Parathyroid adenoma (tissue), 2 donors: Measurements from ENCODE around the gene INSYN2A.

ENCODE experiments used
- H2AFZ ChIP-seq: fragments of 300-600 bp; sonication (generic); one replicate; pipeline ENCODE4 v1.7.0; 2017; ENCODE audit warnings: antibody characterized with exemption, mild to moderate bottlenecking
- H3K27ac ChIP-seq: fragments of 300-600 bp; sonication (generic); one replicate; pipeline ENCODE4 v1.7.0; 2017
- H3K27me3 ChIP-seq: fragments of 300-600 bp; sonication (generic); one replicate; pipeline ENCODE4 v1.7.0; 2017; ENCODE audit warnings: low read length; ENCODE audit not compliant: control insufficient read depth, insufficient read depth
- H3K36me3 ChIP-seq: fragments of 300-600 bp; sonication (generic); one replicate; pipeline ENCODE4 v1.7.0; 2017; ENCODE audit warnings: low read length; ENCODE audit not compliant: control insufficient read depth, insufficient read depth
- H3K4me1 ChIP-seq: fragments of 300-600 bp; sonication (generic); one replicate; pipeline ENCODE4 v1.7.0; 2017; ENCODE audit warnings: control low read depth
- H3K4me2 ChIP-seq: fragments of 300-600 bp; sonication (generic); one replicate; pipeline ENCODE4 v1.7.0; 2017; ENCODE audit warnings: low read length
- H3K4me3 ChIP-seq: fragments of 300-600 bp; sonication (generic); one replicate; pipeline ENCODE4 v1.7.0; 2017; ENCODE audit warnings: low read depth, low read length
- H3K79me2 ChIP-seq: fragments of 300-600 bp; sonication (generic); one replicate; pipeline ENCODE4 v1.7.0; 2017; ENCODE audit warnings: control low read depth
- H3K9ac ChIP-seq: fragments of 300-600 bp; sonication (generic); one replicate; pipeline ENCODE4 v1.7.0; 2017; ENCODE audit warnings: mild to moderate bottlenecking
- H3K9me3 ChIP-seq: fragments of 300-600 bp; sonication (generic); one replicate; pipeline ENCODE4 v1.7.0; 2017; ENCODE audit warnings: low read length; ENCODE audit not compliant: control insufficient read depth
- CTCF ChIP-seq: fragments of 300-600 bp; sonication (generic); IDR thresholded peaks from one replicate; pipeline ENCODE4 v1.7.0; 2017; ENCODE audit warnings: antibody characterized with exemption, mild to moderate bottlenecking
- donor health status: primary hyperparathyroidism.

The INSYN2A gene

GRCh38 chr10:127154831-127155620, 41.4 kb downstream of the INSYN2A start:
- H3K36me3 ChIP-seq = no peaks in the 10 kb centered on the region
- H2AFZ ChIP-seq = no peak overlapping the region
- H3K4me1 ChIP-seq = no peaks in the 10 kb centered on the region
- no peaks in the 10 kb centered on the region for H3K9me3 ChIP-seq
- H3K27ac ChIP-seq = no peak overlapping the region
- no peak for TF ChIP-seq CTCF
- no peaks in the 10 kb centered on the region for H3K79me2 ChIP-seq
- H3K4me3 ChIP-seq = no peak overlapping the region
- H3K27me3 ChIP-seq = no peaks in the 10 kb centered on the region
- no peak overlapping the region for H3K9ac ChIP-seq
- no peak overlapping the region for H3K4me2 ChIP-seq

- no peaks in the 10 kb centered on the region for H3K4me1 ChIP-seq
- H2AFZ ChIP-seq = no peak overlapping the region
- no peak overlapping the region for H3K4me2 ChIP-seq
- no peak overlapping the region for H3K4me3 ChIP-seq
- H3K27ac ChIP-seq = no peak overlapping the region
- H3K36me3 ChIP-seq = no peaks in the 10 kb centered on the region
- no peaks in the 10 kb centered on the region for H3K9me3 ChIP-seq
- H3K79me2 ChIP-seq = no peaks in the 10 kb centered on the region
- H3K27me3 ChIP-seq = no peaks in the 10 kb centered on the region
- H3K9ac ChIP-seq = no peak overlapping the region
- no peak for TF ChIP-seq CTCF
These were observed 43.2 kb downstream of the INSYN2A start for GRCh38 chr10:127153181-127153580.

GRCh38 chr10:127151981-127152699, 44.3 kb downstream of the INSYN2A start:
- Histone ChIP-seq H3K36me3 (no peaks in the 10 kb centered on the region), H3K4me2 (no peak overlapping the region), H3K4me3 (no peak overlapping the region), H3K27me3 (no peaks in the 10 kb centered on the region), H3K4me1 (no peaks in the 10 kb centered on the region), H3K9ac (no peak overlapping the region), H3K79me2 (no peaks in the 10 kb centered on the region), H3K9me3 (no peaks in the 10 kb centered on the region), H2AFZ (no peak overlapping the region), H3K27ac (no peak overlapping the region)
- TF ChIP-seq CTCF = no peak

- TF ChIP-seq CTCF = no peak
- Histone ChIP-seq H3K9me3 (no peaks in the 10 kb centered on the region), H3K4me1 (no peaks in the 10 kb centered on the region), H3K9ac (no peak overlapping the region), H3K27me3 (no peaks in the 10 kb centered on the region), H3K79me2 (no peaks in the 10 kb centered on the region), H3K27ac (no peak overlapping the region), H3K4me2 (no peak overlapping the region), H3K4me3 (no peak overlapping the region), H3K36me3 (no peaks in the 10 kb centered on the region), H2AFZ (no peak overlapping the region)
These were observed 44.9 kb downstream of the INSYN2A start for GRCh38 chr10:127151541-127151940.
